ENCODE data around the gene FOXRED2. TPM values are rescaled to one million over a fixed set of nuclear protein-coding genes. Genes with fewer than 3 reads are reported as not detected.

Gene FOXRED2
- total RNA-seq, 1 experiment from 2014 or later: 220 TPM

GRCh38 chr22:36493690-36494110, 13.1 kb downstream of the FOXRED2 start:
- CTCF ChIA-PET: interaction anchor here (0.6 to 1.0 kb wide), 2 partner anchors 12 to 14 kb away, joined by 3 to 5 read pairs; partner anchors contain the start of gene TXN2
- POLR2A ChIA-PET: interaction anchor here (0.8 kb wide), 1 partner anchor 12 kb away, joined by 6 read pairs; the partner anchor contains the start of gene TXN2
- Mint-ChIP-seq H3K27ac (ENCODE audit: unreplicated experiment) (no peak overlapping the region), H3K4me3 (ENCODE audit: unreplicated experiment) (no peak overlapping the region), H3K27me3 (ENCODE audit: insufficient read depth, unreplicated experiment) (no peaks in the 10 kb centered on the region), H3K36me3 (ENCODE audit: insufficient read depth, unreplicated experiment) (peaks cover 99% of the 10 kb centered on the region), H3K4me1 (ENCODE audit: low read depth, unreplicated experiment) (no peaks in the 10 kb centered on the region), H3K9me3 (ENCODE audit: unreplicated experiment) (no peaks in the 10 kb centered on the region)
- Histone ChIP-seq H3K27me3 (replicated peaks; ENCODE audit: control insufficient read depth, insufficient read depth, low read length) (no peaks in the 10 kb centered on the region), H3K4me3 (ENCODE audit: low read depth, low read length) (no peak overlapping the region), H3K9me3 (no peaks in the 10 kb centered on the region), H3K4me1 (no peaks in the 10 kb centered on the region), H3K36me3 (ENCODE audit: control insufficient read depth, insufficient read depth, low read length) (peaks cover 14% of the 10 kb centered on the region)
- TF ChIP-seq CTCF (IDR thresholded peaks at IDR 0.05; ENCODE audit: insufficient read depth in 1 of 2, low read depth in 1 of 2, low read length in 1 of 2, severe bottlenecking in 1 of 2, unreplicated experiment in 1 of 2): no peak
- no peak for DNase-seq
- no TSS peak for BruUV-seq (replicated peaks)
- intact Hi-C loops (cut with micrococcal nuclease; ENCODE audit: unreplicated experiment): no loop called here

GRCh38 chr22:36492109-36492508, 14.7 kb downstream of the FOXRED2 start:
- Mint-ChIP-seq H3K4me3 (ENCODE audit: unreplicated experiment) (no peak overlapping the region), H3K4me1 (ENCODE audit: low read depth, unreplicated experiment) (no peaks in the 10 kb centered on the region), H3K27ac (ENCODE audit: unreplicated experiment) (no peak overlapping the region), H3K9me3 (ENCODE audit: unreplicated experiment) (peaks cover 6% of the 10 kb centered on the region), H3K27me3 (ENCODE audit: insufficient read depth, unreplicated experiment) (no peaks in the 10 kb centered on the region), H3K36me3 (ENCODE audit: insufficient read depth, unreplicated experiment) (peaks cover 97% of the 10 kb centered on the region)
- no peak for TF ChIP-seq CTCF (IDR thresholded peaks at IDR 0.05; ENCODE audit: insufficient read depth in 1 of 2, low read depth in 1 of 2, low read length in 1 of 2, severe bottlenecking in 1 of 2, unreplicated experiment in 1 of 2)
- intact Hi-C loops (cut with micrococcal nuclease; ENCODE audit: unreplicated experiment): no loop called here
- H3K27me3 ChIP-seq (replicated peaks; ENCODE audit: control insufficient read depth, insufficient read depth, low read length): no peaks in the 10 kb centered on the region
- no peak overlapping the region for H3K4me3 ChIP-seq (ENCODE audit: low read depth, low read length)
- no TSS peak for BruUV-seq (replicated peaks)
- DNase-seq: no peak
- H3K36me3 ChIP-seq (ENCODE audit: control insufficient read depth, insufficient read depth, low read length): peaks cover 14% of the 10 kb centered on the region
- no peaks in the 10 kb centered on the region for H3K4me1 ChIP-seq
- CTCF ChIA-PET: interaction anchor here (0.5 kb wide), 1 partner anchor 12 kb away, joined by 3 read pairs; no protein-coding TSS in a partner anchor
- POLR2A ChIA-PET: no interaction called here
- no peaks in the 10 kb centered on the region; the same call in 1 of the 2 replicates for H3K9me3 ChIP-seq

- Histone ChIP-seq H3K4me3 (ENCODE audit: low read depth, low read length) (no peak overlapping the region), H3K36me3 (ENCODE audit: control insufficient read depth, insufficient read depth, low read length) (peaks cover 16% of the 10 kb centered on the region), H3K4me1 (no peaks in the 10 kb centered on the region), H3K9me3 (no peaks in the 10 kb centered on the region; the same call in 1 of the 2 replicates), H3K27me3 (replicated peaks; ENCODE audit: control insufficient read depth, insufficient read depth, low read length) (no peaks in the 10 kb centered on the region)
- no peak for TF ChIP-seq CTCF (IDR thresholded peaks at IDR 0.05; ENCODE audit: insufficient read depth in 1 of 2, low read depth in 1 of 2, low read length in 1 of 2, severe bottlenecking in 1 of 2, unreplicated experiment in 1 of 2)
- CTCF ChIA-PET: interaction anchor here (0.7 to 1.3 kb wide), 2 partner anchors 19 to 115 kb away, joined by 3 to 4 read pairs; no protein-coding TSS in a partner anchor
- Mint-ChIP-seq H3K27ac (ENCODE audit: unreplicated experiment) (no peak overlapping the region), H3K9me3 (ENCODE audit: unreplicated experiment) (peaks cover 10% of the 10 kb centered on the region), H3K27me3 (ENCODE audit: insufficient read depth, unreplicated experiment) (no peaks in the 10 kb centered on the region), H3K4me3 (ENCODE audit: unreplicated experiment) (no peak overlapping the region), H3K36me3 (ENCODE audit: insufficient read depth, unreplicated experiment) (peaks cover 97% of the 10 kb centered on the region), H3K4me1 (ENCODE audit: low read depth, unreplicated experiment) (peaks cover 5% of the 10 kb centered on the region)
- no TSS peak for BruUV-seq (replicated peaks)
- intact Hi-C loops (cut with micrococcal nuclease; ENCODE audit: unreplicated experiment): no loop called here
- no peak for DNase-seq
- POLR2A ChIA-PET: no interaction called here
Measured at GRCh38 chr22:36491155-36491554, 15.7 kb downstream of the FOXRED2 start.

Data from Caco-2 (cell line).